Neuronal stem cell (in vitro differentiated cells): ENCODE results near the gene FAM234B.
"Not testable (repeated sequence)": the region's sequence is repeated elsewhere in the genome, so short reads cannot be mapped to it uniquely, and the experiment has no call there.

Experiments used
- DNase-seq: peaks from one replicate; pipeline ENCODE4 v3.0.0-alpha.2; 2013; ENCODE audit warnings: low spot score
- H2AFZ ChIP-seq: one replicate; pipeline ENCODE4 v1.6.1; 2013; ENCODE audit warnings: mild to moderate bottlenecking, low read length, inconsistent platforms
- H2AK5ac ChIP-seq: 2 replicates; pipeline ENCODE4 v1.6.1; 2013; ENCODE audit warnings: low read depth, mild to moderate bottlenecking, inconsistent platforms, low read length, moderate library complexity, mixed read lengths
- H2BK120ac ChIP-seq: 2 replicates; pipeline ENCODE4 v1.6.1; 2013; ENCODE audit warnings: low read depth, mild to moderate bottlenecking, inconsistent platforms, low read length, moderate library complexity, mixed read lengths
- H2BK12ac ChIP-seq: one replicate; pipeline ENCODE4 v1.6.1; 2013; ENCODE audit warnings: low read length, inconsistent platforms
- H2BK15ac ChIP-seq: 2 replicates; pipeline ENCODE4 v1.6.1; 2013; ENCODE audit warnings: mild to moderate bottlenecking, low read length, inconsistent platforms, mixed read lengths
- H2BK5ac ChIP-seq: one replicate; pipeline ENCODE4 v1.6.1; 2013; ENCODE audit warnings: inconsistent platforms, mild to moderate bottlenecking, low read length, moderate library complexity
- H3K14ac ChIP-seq: one replicate; pipeline ENCODE4 v1.6.1; 2013; ENCODE audit warnings: low read length, inconsistent platforms
- H3K18ac ChIP-seq: 2 replicates; pipeline ENCODE4 v1.6.1; 2013; ENCODE audit warnings: low read length, inconsistent platforms
- H3K23ac ChIP-seq: 2 replicates; pipeline ENCODE4 v1.6.1; 2013; ENCODE audit warnings: low read depth, mild to moderate bottlenecking, mixed read lengths, low read length, inconsistent platforms; ENCODE audit not compliant: poor library complexity
- H3K27ac ChIP-seq: replicated peaks from 3 replicates; pipeline ENCODE4 v1.5.1; 2013; ENCODE audit warnings: low read length, inconsistent platforms
- H3K27me3 ChIP-seq, 3 experiments: 2 replicates each; pipeline ENCODE4 v1.6.1; 2013; ENCODE audit warnings: low read length in 3 of 3, mild to moderate bottlenecking in 2 of 3, inconsistent platforms in 1 of 3, low read depth in 1 of 3, mixed read lengths in 1 of 3, moderate library complexity in 1 of 3; ENCODE audit not compliant: control insufficient read depth in 3 of 3, insufficient read depth in 3 of 3
- H3K36me3 ChIP-seq, 2 donors: replicated peaks in 1 of 2; 2 replicates each; pipeline ENCODE4 v1.6.1; 2013; ENCODE audit warnings: low read length in 2 of 2; ENCODE audit not compliant: control insufficient read depth in 2 of 2, insufficient read depth in 2 of 2
- H3K4ac ChIP-seq: 2 replicates; pipeline ENCODE4 v1.6.1; 2013; ENCODE audit warnings: inconsistent platforms, mild to moderate bottlenecking, low read length, moderate library complexity
- H3K4me1 ChIP-seq, 2 donors: 1 replicate in 1 of 2; 2 replicates in 1 of 2; pipeline ENCODE4 v1.6.1; 2013; ENCODE audit warnings: low read length in 2 of 2, low read depth in 1 of 2; ENCODE audit not compliant: control insufficient read depth in 2 of 2, insufficient read depth in 1 of 2
- H3K4me2 ChIP-seq: one replicate; pipeline ENCODE4 v1.6.1; 2013; ENCODE audit warnings: mild to moderate bottlenecking, low read length, inconsistent platforms; ENCODE audit not compliant: insufficient read depth, poor library complexity, severe bottlenecking
- H3K4me3 ChIP-seq, 2 donors: 2 replicates each; pipeline ENCODE4 v1.5.1; 2013; ENCODE audit warnings: low read length in 2 of 2, mild to moderate bottlenecking in 2 of 2, inconsistent platforms in 1 of 2, moderate library complexity in 1 of 2
- H3K79me1 ChIP-seq: one replicate; pipeline ENCODE4 v1.6.1; 2013; ENCODE audit warnings: low read depth, mild to moderate bottlenecking, inconsistent platforms, low read length, moderate library complexity
- H3K9ac ChIP-seq: one replicate; pipeline ENCODE4 v1.6.1; 2013; ENCODE audit warnings: mild to moderate bottlenecking, low read depth, low read length, inconsistent platforms; ENCODE audit not compliant: poor library complexity
- H3K9me3 ChIP-seq, 2 donors: replicated peaks in 1 of 2; 2 replicates each; pipeline versions ENCODE3 to v1.6.1; 2013; ENCODE audit warnings: low read length in 2 of 2, mild to moderate bottlenecking in 2 of 2, inconsistent platforms in 1 of 2, low read depth in 1 of 2, mixed read lengths in 1 of 2, moderate library complexity in 1 of 2; ENCODE audit not compliant: control insufficient read depth in 2 of 2, insufficient read depth in 1 of 2
- H4K8ac ChIP-seq: one replicate; pipeline ENCODE4 v1.6.1; 2013; ENCODE audit warnings: low read depth, mild to moderate bottlenecking, inconsistent platforms, low read length, moderate library complexity
- H4K91ac ChIP-seq: one replicate; pipeline ENCODE4 v1.6.1; 2013; ENCODE audit warnings: low read length, low read depth, mild to moderate bottlenecking, inconsistent platforms; ENCODE audit not compliant: poor library complexity
- WGBS, 2 donors: extraction: QIAGEN DNeasy Blood & Tissue Kit; methylation state at CpG; one replicate each; pipeline ENCODE4 v1.1.7; 2013; ENCODE audit warnings: missing lambda C conversion rate in 2 of 2, mixed read lengths in 1 of 2; ENCODE audit not compliant: insufficient read length in 2 of 2, insufficient replicate concordance in 1 of 2; ENCODE audit errors: extremely low coverage in 2 of 2; 5-methylcytosine and 5-hydroxymethylcytosine counted together

FAM234B gene

GRCh38 chr12:13079440-13079906, 35.3 kb downstream of the FAM234B start:
- no peak overlapping the region for H3K27ac ChIP-seq

DNA sequence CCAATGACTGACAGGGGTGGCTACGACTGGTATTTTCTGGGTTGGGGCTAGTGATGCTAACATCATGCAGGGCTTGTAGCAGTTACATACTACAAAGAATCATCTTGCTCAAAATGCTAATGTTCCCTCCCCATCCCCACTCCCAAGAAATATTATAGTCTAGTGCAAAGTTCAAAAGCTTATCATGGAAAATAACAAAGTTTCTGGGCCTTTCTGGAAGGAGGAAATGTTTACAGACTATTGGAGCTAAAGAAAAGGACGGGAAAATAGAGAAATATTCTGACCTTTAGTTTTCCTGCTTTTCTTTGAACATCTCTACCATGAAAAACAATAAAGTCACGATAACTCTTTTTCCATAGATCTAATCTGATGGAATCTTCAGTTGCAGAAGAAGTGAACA, 36.1 kb downstream of the FAM234B start:
- no peak for DNase-seq
- no peak overlapping the region for H3K4me2 ChIP-seq
- no peaks in the 10 kb centered on the region for H3K27me3 ChIP-seq
- H3K9me3 ChIP-seq, result peaks cover 0 to 16% of the 10 kb centered on the region in 2 donors
- H3K18ac ChIP-seq, result no peak overlapping the region
- peaks cover 9 to 20% of the 10 kb centered on the region in 2 donors for H3K36me3 ChIP-seq
- no peak overlapping the region for H4K91ac ChIP-seq
- no peak overlapping the region for H2AFZ ChIP-seq
- H3K4me3 ChIP-seq, result no peak overlapping the region
- H2BK120ac ChIP-seq, result no peak overlapping the region
- no peak overlapping the region for H3K14ac ChIP-seq
- no peak overlapping the region for H3K4ac ChIP-seq
- no peak overlapping the region for H2BK5ac ChIP-seq
- H3K9ac ChIP-seq, result no peak overlapping the region
- H3K4me1 ChIP-seq, result peaks cover 0 to 5% of the 10 kb centered on the region in 2 donors
- no CpG with 5 or more reads among the region's 3 CpGs for WGBS, 2 donors
- no peak overlapping the region for H4K8ac ChIP-seq
- H2BK12ac ChIP-seq, result no peak overlapping the region
- H3K79me1 ChIP-seq, result no peaks in the 10 kb centered on the region
- no peak overlapping the region for H2BK15ac ChIP-seq
- H3K23ac ChIP-seq, result no peak overlapping the region
- H3K27ac ChIP-seq, result no peak overlapping the region
- no peak overlapping the region for H2AK5ac ChIP-seq

More at GRCh38 chr12:13079440-13079906, 35.3 kb downstream of the FAM234B start:
- Histone ChIP-seq H2AFZ (no peak overlapping the region), H3K4me2 (no peak overlapping the region), H4K8ac (no peak overlapping the region), H3K9me3 (peaks cover 0 to 11% of the 10 kb centered on the region in 2 donors), H3K4me1 (peaks cover 0 to 5% of the 10 kb centered on the region in 2 donors), H2BK5ac (no peak overlapping the region), H2BK15ac (no peak overlapping the region), H2AK5ac (no peak overlapping the region), H3K27me3 (no peaks in the 10 kb centered on the region), H4K91ac (no peak overlapping the region), H3K4ac (no peak overlapping the region), H3K14ac (no peak overlapping the region), H3K4me3 (no peak overlapping the region), H3K23ac (no peak overlapping the region), H3K79me1 (no peaks in the 10 kb centered on the region), H2BK120ac (no peak overlapping the region), H3K36me3 (peaks cover 10 to 20% of the 10 kb centered on the region in 2 donors), H2BK12ac (no peak overlapping the region), H3K9ac (no peak overlapping the region), H3K18ac (no peak overlapping the region)
- WGBS, 2 donors, result no CpG with 5 or more reads among the region's 8 CpGs
- no peak for DNase-seq

GRCh38 chr12:13082861-13083260, 38.7 kb downstream of the FAM234B start:
- Histone ChIP-seq H3K27ac (no peak overlapping the region), H3K27me3 (no peaks in the 10 kb centered on the region), H2BK12ac (no peak overlapping the region), H4K91ac (no peak overlapping the region), H3K4ac (no peak overlapping the region), H2BK120ac (no peak overlapping the region), H4K8ac (no peak overlapping the region), H3K79me1 (no peaks in the 10 kb centered on the region), H3K23ac (no peak overlapping the region), H3K36me3 (peaks cover 2 to 10% of the 10 kb centered on the region in 2 donors), H3K18ac (no peak overlapping the region), H3K4me1 (peaks cover 0 to 9% of the 10 kb centered on the region in 2 donors), H2BK5ac (no peak overlapping the region), H3K4me3 (no peak overlapping the region), H3K9ac (no peak overlapping the region), H3K14ac (no peak overlapping the region), H2AK5ac (no peak overlapping the region), H2BK15ac (no peak overlapping the region), H2AFZ (no peak overlapping the region), H3K9me3 (peaks cover 0 to 13% of the 10 kb centered on the region in 2 donors), H3K4me2 (no peak overlapping the region)
- no CpG with 5 or more reads among the region's 2 CpGs for WGBS, 2 donors
- no peak for DNase-seq

DNA sequence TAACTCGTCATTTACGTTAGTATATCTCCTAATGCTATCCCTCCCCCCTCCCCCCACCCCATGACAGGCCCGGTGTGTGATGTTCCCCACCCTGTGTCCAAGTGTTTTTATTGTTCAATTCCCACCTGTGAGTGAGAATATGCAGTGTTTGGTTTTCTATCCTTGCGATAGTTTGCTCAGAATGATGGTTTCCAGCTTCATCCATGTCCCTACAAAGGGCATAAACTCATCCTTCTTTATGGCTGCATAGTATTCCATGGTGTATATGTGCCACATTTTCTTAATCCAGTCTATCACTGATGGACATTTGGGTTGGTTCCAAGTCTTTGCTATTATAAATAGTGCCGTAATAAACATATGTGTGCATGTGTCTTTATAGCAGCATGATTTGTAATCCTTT, 39.5 kb downstream of the FAM234B start:
- H2AK5ac ChIP-seq, H3K4me2 ChIP-seq, H3K27me3 ChIP-seq, H2BK15ac ChIP-seq, H2BK5ac ChIP-seq, H2BK120ac ChIP-seq, DNase-seq, H3K36me3 ChIP-seq, H4K91ac ChIP-seq, H4K8ac ChIP-seq, H2BK12ac ChIP-seq, H3K14ac ChIP-seq, H3K4ac ChIP-seq, H3K23ac ChIP-seq, H2AFZ ChIP-seq, H3K9ac ChIP-seq, H3K4me3 ChIP-seq, H3K18ac ChIP-seq, H3K27ac ChIP-seq, H3K79me1 ChIP-seq: not testable (repeated sequence)
- peaks cover 3 to 17% of the 10 kb centered on the region in 2 donors for H3K4me1 ChIP-seq
- peaks cover 0 to 13% of the 10 kb centered on the region in 2 donors for H3K9me3 ChIP-seq
- no CpG with 5 or more reads among the region's 5 CpGs for WGBS, 2 donors
